H9 (cell line): ENCODE data around the gene ACOX1. TPM values are rescaled to one million over a fixed set of nuclear protein-coding genes. Genes with fewer than 3 reads are reported as not detected.

Experiments used
- DNase-seq: peaks from one replicate; pipeline ENCODE4 v3.0.0-alpha.2; 2017
- H2AFZ ChIP-seq: one replicate; pipeline ENCODE4 v1.6.1; 2013; ENCODE audit warnings: mild to moderate bottlenecking, low read length, control low read depth, moderate library complexity
- H2AK5ac ChIP-seq: 2 replicates; pipeline ENCODE4 v1.6.1; 2013; ENCODE audit warnings: low read length, control low read depth, mixed read lengths; ENCODE audit not compliant: insufficient read length
- H2BK120ac ChIP-seq: one replicate; pipeline ENCODE4 v1.6.1; 2013; ENCODE audit warnings: low read depth, mild to moderate bottlenecking, low read length, control low read depth, inconsistent platforms; ENCODE audit not compliant: poor library complexity, severe bottlenecking
- H2BK12ac ChIP-seq: 2 replicates; pipeline ENCODE4 v1.6.1; 2013; ENCODE audit warnings: low read length, control low read depth, mixed read lengths, low read depth; ENCODE audit not compliant: insufficient read length
- H2BK15ac ChIP-seq: 2 replicates; pipeline ENCODE4 v1.6.1; 2013; ENCODE audit warnings: low read depth, low read length, control low read depth
- H2BK20ac ChIP-seq: one replicate; pipeline ENCODE4 v1.6.1; 2013; ENCODE audit warnings: low read depth, mild to moderate bottlenecking, low read length, control low read depth, inconsistent platforms; ENCODE audit not compliant: poor library complexity, severe bottlenecking
- H2BK5ac ChIP-seq: 2 replicates; pipeline ENCODE4 v1.6.1; 2013; ENCODE audit warnings: low read length, control low read depth, mixed read lengths; ENCODE audit not compliant: insufficient read length
- H3K14ac ChIP-seq: 2 replicates; pipeline ENCODE4 v1.6.1; 2013; ENCODE audit warnings: low read length, control low read depth; ENCODE audit not compliant: insufficient read depth
- H3K18ac ChIP-seq: 2 replicates; pipeline ENCODE4 v1.6.1; 2013; ENCODE audit warnings: low read depth, mild to moderate bottlenecking, mixed read lengths, low read length, control low read depth; ENCODE audit not compliant: insufficient read length
- H3K23ac ChIP-seq: 2 replicates; pipeline ENCODE4 v1.6.1; 2013; ENCODE audit warnings: low read length, control low read depth, mixed read lengths, low read depth; ENCODE audit not compliant: insufficient read length
- H3K23me2 ChIP-seq: 2 replicates; pipeline ENCODE4 v1.6.1; 2013; ENCODE audit warnings: low read depth, mild to moderate bottlenecking, mixed read lengths, low read length, control low read depth; ENCODE audit not compliant: insufficient read length, poor library complexity, severe bottlenecking
- H3K27ac ChIP-seq: 2 replicates; pipeline ENCODE4 v1.5.1; 2013; ENCODE audit warnings: low read length, control low read depth, mixed read lengths, low read depth; ENCODE audit not compliant: insufficient read length
- H3K27me3 ChIP-seq: 2 replicates; pipeline ENCODE4 v1.6.1; 2013; ENCODE audit warnings: low read length, control low read depth, inconsistent platforms; ENCODE audit not compliant: insufficient read depth
- H3K4ac ChIP-seq: 2 replicates; pipeline ENCODE4 v1.6.1; 2013; ENCODE audit warnings: low read depth, mild to moderate bottlenecking, control low read depth, inconsistent platforms, low read length, moderate library complexity
- H3K4me1 ChIP-seq: 2 replicates; pipeline ENCODE4 v1.6.1; 2013; ENCODE audit warnings: low read length, control low read depth, inconsistent platforms; ENCODE audit not compliant: insufficient read depth
- H3K4me2 ChIP-seq: 2 replicates; pipeline ENCODE4 v1.6.1; 2013; ENCODE audit warnings: low read length, control low read depth, mixed read lengths; ENCODE audit not compliant: insufficient read length, insufficient read depth
- H3K56ac ChIP-seq: 2 replicates; pipeline ENCODE4 v1.6.1; 2013; ENCODE audit warnings: low read depth, mild to moderate bottlenecking, mixed read lengths, low read length, control low read depth; ENCODE audit not compliant: insufficient read length
- H3K79me1 ChIP-seq: 2 replicates; pipeline ENCODE4 v1.6.1; 2013; ENCODE audit warnings: low read depth, mild to moderate bottlenecking, moderate library complexity, low read length, control low read depth, inconsistent platforms; ENCODE audit not compliant: insufficient read depth, poor library complexity, severe bottlenecking
- H3K79me2 ChIP-seq: 2 replicates; pipeline ENCODE4 v1.6.1; 2013; ENCODE audit warnings: low read length, control low read depth, inconsistent platforms; ENCODE audit not compliant: insufficient read depth
- H3K9ac ChIP-seq: 2 replicates; pipeline ENCODE4 v1.6.1; 2013; ENCODE audit warnings: low read length, control low read depth, mixed read lengths; ENCODE audit not compliant: insufficient read length; ENCODE audit errors: extremely low read depth
- H3K9me3 ChIP-seq: one replicate; pipeline ENCODE4 v1.6.1; 2013; ENCODE audit warnings: low read depth, low read length, inconsistent platforms; ENCODE audit not compliant: control insufficient read depth
- H3T11ph ChIP-seq: one replicate; pipeline ENCODE4 v1.6.1; 2013; ENCODE audit warnings: mild to moderate bottlenecking, low read length, control low read depth, inconsistent platforms
- H4K20me1 ChIP-seq: one replicate; pipeline ENCODE4 v1.6.1; 2013; ENCODE audit not compliant: control insufficient read depth, insufficient read length, insufficient read depth
- H4K5ac ChIP-seq: 2 replicates; pipeline ENCODE4 v1.6.1; 2013; ENCODE audit warnings: low read depth, mild to moderate bottlenecking, mixed read lengths, low read length, control low read depth; ENCODE audit not compliant: insufficient read length
- H4K8ac ChIP-seq: replicated peaks from 2 replicates; pipeline ENCODE4 v1.6.1; 2013; ENCODE audit warnings: low read length, control low read depth, mixed read lengths, low read depth; ENCODE audit not compliant: insufficient read length
- H4K91ac ChIP-seq: 2 replicates; pipeline ENCODE4 v1.6.1; 2013; ENCODE audit warnings: low read depth, mild to moderate bottlenecking, moderate library complexity, mixed read lengths, low read length, control low read depth; ENCODE audit not compliant: insufficient read length
- H3K27ac Mint-ChIP-seq, 3 experiments: 2 replicates in 2 of 3; 3 replicates in 1 of 3; pipeline ENCODE4 v1.8.0; 2020 to 2021; ENCODE audit warnings: mixed read lengths in 3 of 3, mild to moderate bottlenecking in 1 of 3, moderate library complexity in 1 of 3
- H3K27me3 Mint-ChIP-seq: 2 replicates; pipeline ENCODE4 v1.8.0; 2021; ENCODE audit warnings: low read depth, mild to moderate bottlenecking, moderate library complexity, mixed read lengths
- H3K36me3 Mint-ChIP-seq, 3 experiments: 2 replicates in 2 of 3; 3 replicates in 1 of 3; pipeline ENCODE4 v1.8.0; 2020 to 2021; ENCODE audit warnings: low read depth in 3 of 3, mixed read lengths in 3 of 3; ENCODE audit not compliant: insufficient read depth in 1 of 3
- H3K4me1 Mint-ChIP-seq, 2 experiments: 2 replicates each; pipeline ENCODE4 v1.8.0; 2020; ENCODE audit warnings: mixed read lengths in 2 of 2
- H3K4me3 Mint-ChIP-seq, 2 experiments: 2 replicates in 1 of 2; 3 replicates in 1 of 2; pipeline ENCODE4 v1.8.0; 2020 to 2021; ENCODE audit warnings: mild to moderate bottlenecking in 2 of 2, mixed read lengths in 2 of 2, moderate library complexity in 1 of 2
- H3K9me3 Mint-ChIP-seq, 2 experiments: 2 replicates in 1 of 2; 3 replicates in 1 of 2; pipeline ENCODE4 v1.8.0; 2020; ENCODE audit warnings: mild to moderate bottlenecking in 2 of 2, mixed read lengths in 2 of 2, moderate library complexity in 1 of 2
- WGBS: extraction: QIAGEN DNeasy Blood & Tissue Kit; methylation state at CpG from one replicate; pipeline ENCODE4 v1.1.7; 2013; ENCODE audit warnings: missing lambda C conversion rate, low lambda C conversion rate, mixed read lengths; ENCODE audit not compliant: insufficient read length; ENCODE audit errors: extremely low coverage; 5-methylcytosine and 5-hydroxymethylcytosine counted together
- total RNA-seq: library from RNA; stranded (reverse); gene quantifications from 2 replicates; pipeline ENCODE4 v1.2.1, GENCODE V29; 2021
- TF ChIP-seq, protein P1 (sequence below): fragments of 200-600 bp; sonication (generic); conservative IDR thresholded peaks from 3 replicates; pipeline ENCODE4 v1.8.0; 2021; ENCODE audit warnings: antibody characterized with exemption, mild to moderate bottlenecking

Gene ACOX1
- total RNA-seq, 1 experiment from 2014 or later, result 27.4 TPM

DNA sequence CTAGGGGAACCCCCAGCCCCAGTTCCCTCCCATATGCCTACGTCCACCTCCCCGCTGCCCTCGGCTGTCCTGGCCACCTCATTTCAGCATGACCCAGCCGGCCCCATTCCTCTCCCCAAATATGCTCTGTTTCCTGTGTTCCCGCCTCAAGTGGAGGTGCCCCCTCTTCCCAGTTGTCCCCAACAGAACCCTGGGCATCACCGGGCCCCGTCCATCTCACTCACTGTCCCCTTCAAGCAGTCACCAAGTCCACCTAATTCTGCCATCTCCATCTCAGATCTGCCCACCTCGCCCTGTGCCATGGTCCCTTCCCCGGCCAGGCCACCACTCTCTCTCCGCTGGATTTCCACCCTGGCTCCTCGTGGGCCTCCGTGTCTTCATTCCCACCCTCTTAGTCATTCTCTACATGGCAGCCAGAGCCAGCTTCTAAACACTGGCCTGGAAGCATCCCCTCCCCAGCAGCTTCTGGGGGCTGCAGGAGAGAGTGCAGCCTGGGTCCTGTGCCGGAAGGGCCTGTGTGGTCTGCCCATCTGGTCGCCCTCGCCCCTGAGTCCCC, 34.5 kb upstream of the ACOX1 start:
- H3K4me3 Mint-ChIP-seq, result no peak overlapping the region
- no peak overlapping the region; a peak in 1 of 7 replicates for H3K27ac Mint-ChIP-seq
- no peak overlapping the region for H2AK5ac ChIP-seq
- no peak overlapping the region for H3K4ac ChIP-seq
- no peaks in the 10 kb centered on the region for H3K9me3 ChIP-seq
- no peaks in the 10 kb centered on the region for H3K4me1 ChIP-seq
- H2BK12ac ChIP-seq, result no peak overlapping the region
- H2BK15ac ChIP-seq, result no peak overlapping the region
- H4K91ac ChIP-seq, result no peak overlapping the region
- H4K20me1 ChIP-seq, result no peaks in the 10 kb centered on the region
- DNase-seq, result no peak
- H3K18ac ChIP-seq, result no peak overlapping the region
- no peak overlapping the region for H2BK120ac ChIP-seq
- no peak overlapping the region for H3K27ac ChIP-seq
- no peaks in the 10 kb centered on the region for H3K79me1 ChIP-seq
- H3K23me2 ChIP-seq, result no peaks in the 10 kb centered on the region
- no peak overlapping the region for H2BK5ac ChIP-seq
- H3K56ac ChIP-seq, result no peak overlapping the region
- no CpG with 5 or more reads among the region's 15 CpGs for WGBS
- peaks cover 8% of the 10 kb centered on the region for H3K27me3 Mint-ChIP-seq
- no peak overlapping the region for H3K4me2 ChIP-seq
- no peak overlapping the region for H4K5ac ChIP-seq
- no peak overlapping the region for H3T11ph ChIP-seq
- peaks cover 0 to 2% of the 10 kb centered on the region in 2 experiments; a peak in 2 of 5 replicates for H3K9me3 Mint-ChIP-seq
- no peak overlapping the region for H2AFZ ChIP-seq
- TF ChIP-seq, protein P1, sequence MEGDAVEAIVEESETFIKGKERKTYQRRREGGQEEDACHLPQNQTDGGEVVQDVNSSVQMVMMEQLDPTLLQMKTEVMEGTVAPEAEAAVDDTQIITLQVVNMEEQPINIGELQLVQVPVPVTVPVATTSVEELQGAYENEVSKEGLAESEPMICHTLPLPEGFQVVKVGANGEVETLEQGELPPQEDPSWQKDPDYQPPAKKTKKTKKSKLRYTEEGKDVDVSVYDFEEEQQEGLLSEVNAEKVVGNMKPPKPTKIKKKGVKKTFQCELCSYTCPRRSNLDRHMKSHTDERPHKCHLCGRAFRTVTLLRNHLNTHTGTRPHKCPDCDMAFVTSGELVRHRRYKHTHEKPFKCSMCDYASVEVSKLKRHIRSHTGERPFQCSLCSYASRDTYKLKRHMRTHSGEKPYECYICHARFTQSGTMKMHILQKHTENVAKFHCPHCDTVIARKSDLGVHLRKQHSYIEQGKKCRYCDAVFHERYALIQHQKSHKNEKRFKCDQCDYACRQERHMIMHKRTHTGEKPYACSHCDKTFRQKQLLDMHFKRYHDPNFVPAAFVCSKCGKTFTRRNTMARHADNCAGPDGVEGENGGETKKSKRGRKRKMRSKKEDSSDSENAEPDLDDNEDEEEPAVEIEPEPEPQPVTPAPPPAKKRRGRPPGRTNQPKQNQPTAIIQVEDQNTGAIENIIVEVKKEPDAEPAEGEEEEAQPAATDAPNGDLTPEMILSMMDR, result no peak
- no peak overlapping the region for H4K8ac ChIP-seq
- peaks cover 3 to 9% of the 10 kb centered on the region in 2 experiments for H3K4me1 Mint-ChIP-seq
- peaks cover 0 to 2% (median 0%) of the 10 kb centered on the region in 3 experiments; a peak in 1 of 7 replicates for H3K36me3 Mint-ChIP-seq
- no peak overlapping the region for H3K14ac ChIP-seq
- no peak overlapping the region for H3K9ac ChIP-seq
- no peak overlapping the region for H2BK20ac ChIP-seq
- H3K23ac ChIP-seq, result no peak overlapping the region
- no peaks in the 10 kb centered on the region for H3K79me2 ChIP-seq
- no peaks in the 10 kb centered on the region for H3K27me3 ChIP-seq
